Measurements from ENCODE around the gene SYT7.

SYT7 gene

GRCh38 chr11:61556621-61557020 is 24.3 kb downstream of the SYT7 start:
- no peak for TF ChIP-seq REST (IDR thresholded peaks at IDR 0.05; ENCODE audit: insufficient read depth in 1 of 2, low read depth in 2 of 2, low read length in 2 of 2)
- TF ChIP-seq TAF1 (IDR thresholded peaks at IDR 0.05; ENCODE audit: borderline replicate concordance, insufficient read depth, low read length) = no peak
- TF ChIP-seq SIN3A (IDR thresholded peaks at IDR 0.05; ENCODE audit: borderline replicate concordance, insufficient read depth, low read length) = no peak
- no peak for TF ChIP-seq FOXP2 (optimal IDR thresholded peaks at IDR 0.05; ENCODE audit: borderline replicate concordance, extremely low read depth, extremely low read length, insufficient read depth)
- TF ChIP-seq POLR2AphosphoS5 (IDR thresholded peaks at IDR 0.05; ENCODE audit: low read depth, low read length) = no peak

DNA sequence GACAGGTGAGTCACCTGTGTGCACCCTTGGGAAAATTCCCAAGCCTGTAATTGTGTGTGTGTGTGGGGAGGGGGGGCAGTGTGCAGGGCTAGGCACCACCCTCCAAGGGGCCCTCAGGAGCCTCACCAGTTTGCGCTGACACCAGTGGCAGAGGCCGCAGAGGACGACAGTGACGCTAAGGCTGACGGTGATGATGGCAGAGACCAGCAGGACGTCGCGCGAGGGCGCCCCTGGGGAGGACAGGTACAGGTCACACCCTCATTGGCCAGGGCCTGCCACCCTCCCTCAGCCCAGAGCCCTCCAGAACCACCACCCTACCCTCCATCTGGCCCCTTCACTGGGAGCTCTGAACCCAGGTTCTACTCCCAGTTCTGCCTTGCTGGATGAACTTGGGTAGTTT is 24.9 kb downstream of the SYT7 start:
- TF ChIP-seq POLR2AphosphoS5 (IDR thresholded peaks at IDR 0.05; ENCODE audit: low read depth, low read length) (no peak), SIN3A (IDR thresholded peaks at IDR 0.05; ENCODE audit: borderline replicate concordance, insufficient read depth, low read length) (no peak), FOXP2 (optimal IDR thresholded peaks at IDR 0.05; ENCODE audit: borderline replicate concordance, extremely low read depth, extremely low read length, insufficient read depth) (no peak), REST (IDR thresholded peaks at IDR 0.05; ENCODE audit: insufficient read depth in 1 of 2, low read depth in 2 of 2, low read length in 2 of 2) (no peak), TAF1 (IDR thresholded peaks at IDR 0.05; ENCODE audit: borderline replicate concordance, insufficient read depth, low read length) (no peak)

GRCh38 chr11:61555051-61555969 is 25.6 kb downstream of the SYT7 start:
- TF ChIP-seq TAF1 (IDR thresholded peaks at IDR 0.05; ENCODE audit: borderline replicate concordance, insufficient read depth, low read length) (no peak), REST (IDR thresholded peaks at IDR 0.05; ENCODE audit: insufficient read depth in 1 of 2, low read depth in 2 of 2, low read length in 2 of 2) (no peak), SIN3A (IDR thresholded peaks at IDR 0.05; ENCODE audit: borderline replicate concordance, insufficient read depth, low read length) (no peak), POLR2AphosphoS5 (IDR thresholded peaks at IDR 0.05; ENCODE audit: low read depth, low read length) (no peak), FOXP2 (optimal IDR thresholded peaks at IDR 0.05; ENCODE audit: borderline replicate concordance, extremely low read depth, extremely low read length, insufficient read depth) (no peak)

GRCh38 chr11:61554172-61554988 is 26.5 kb downstream of the SYT7 start:
- no peak for TF ChIP-seq REST (IDR thresholded peaks at IDR 0.05; ENCODE audit: insufficient read depth in 1 of 2, low read depth in 2 of 2, low read length in 2 of 2)
- no peak for TF ChIP-seq POLR2AphosphoS5 (IDR thresholded peaks at IDR 0.05; ENCODE audit: low read depth, low read length)
- TF ChIP-seq FOXP2 (optimal IDR thresholded peaks at IDR 0.05; ENCODE audit: borderline replicate concordance, extremely low read depth, extremely low read length, insufficient read depth) = no peak
- TF ChIP-seq TAF1 (IDR thresholded peaks at IDR 0.05; ENCODE audit: borderline replicate concordance, insufficient read depth, low read length) = no peak
- no peak for TF ChIP-seq SIN3A (IDR thresholded peaks at IDR 0.05; ENCODE audit: borderline replicate concordance, insufficient read depth, low read length)

Measured in PFSK-1 (cell line).